Stimulated activated CD8-positive, alpha-beta memory T cell treated with anti-CD3 and anti-CD28 coated beads, Interleukin-12 subunit alpha, Interleukin-12 subunit beta, amount 100 ng/mL, for 4 hours (primary cell): ENCODE measurements around the gene ELP4.

Source experiments
- DNase-seq: peaks from one replicate; pipeline ENCODE4 v3.0.0-alpha.2; 2020; ENCODE audit warnings: low read depth

ELP4 gene

DNA sequence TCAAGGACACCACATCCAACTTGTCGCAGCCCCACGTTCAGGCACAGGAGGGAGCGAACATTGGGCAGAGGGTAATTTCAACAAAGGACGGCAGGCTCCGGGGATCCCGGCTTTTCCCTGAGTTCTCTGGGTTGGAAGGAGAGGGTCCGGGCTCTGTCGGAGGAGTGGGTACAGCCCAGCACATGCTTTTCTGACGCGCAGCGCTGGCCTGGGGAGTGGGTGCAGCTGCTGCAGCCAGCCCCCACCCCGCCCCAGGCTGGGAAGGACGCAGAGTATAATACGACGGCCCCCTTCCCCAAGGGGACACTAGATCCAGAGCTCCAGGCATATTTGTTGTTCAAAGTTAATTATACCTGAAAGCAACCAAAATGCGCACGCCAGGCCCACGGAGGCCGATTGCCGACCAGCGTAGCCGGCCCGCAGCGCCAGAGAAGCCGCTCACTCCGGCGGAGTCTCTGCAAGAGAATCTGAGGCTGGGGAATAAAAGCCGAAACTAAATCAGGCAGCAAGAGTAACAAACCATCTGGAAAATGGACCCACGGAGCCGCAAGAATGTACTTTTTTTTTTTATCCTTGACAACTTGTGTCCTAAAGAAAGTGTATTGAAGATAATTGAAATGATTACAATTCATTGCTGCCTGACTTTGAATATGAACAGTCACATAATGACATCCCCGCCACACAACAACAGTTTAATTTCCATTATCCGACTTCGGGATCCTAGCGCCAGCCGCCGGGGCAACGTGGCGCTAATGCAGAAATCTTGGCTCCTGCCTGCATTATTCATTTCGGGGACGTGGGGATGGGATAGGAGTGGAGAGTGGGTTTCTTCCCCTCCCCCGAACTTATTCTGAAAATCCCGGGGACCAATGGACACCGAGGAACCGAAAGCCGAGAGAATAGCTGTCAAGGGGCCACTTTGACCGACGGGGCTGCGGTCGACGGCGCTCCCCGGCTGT is 315.6 kb downstream of the ELP4 start:
- DNase-seq, result no peak

DNA sequence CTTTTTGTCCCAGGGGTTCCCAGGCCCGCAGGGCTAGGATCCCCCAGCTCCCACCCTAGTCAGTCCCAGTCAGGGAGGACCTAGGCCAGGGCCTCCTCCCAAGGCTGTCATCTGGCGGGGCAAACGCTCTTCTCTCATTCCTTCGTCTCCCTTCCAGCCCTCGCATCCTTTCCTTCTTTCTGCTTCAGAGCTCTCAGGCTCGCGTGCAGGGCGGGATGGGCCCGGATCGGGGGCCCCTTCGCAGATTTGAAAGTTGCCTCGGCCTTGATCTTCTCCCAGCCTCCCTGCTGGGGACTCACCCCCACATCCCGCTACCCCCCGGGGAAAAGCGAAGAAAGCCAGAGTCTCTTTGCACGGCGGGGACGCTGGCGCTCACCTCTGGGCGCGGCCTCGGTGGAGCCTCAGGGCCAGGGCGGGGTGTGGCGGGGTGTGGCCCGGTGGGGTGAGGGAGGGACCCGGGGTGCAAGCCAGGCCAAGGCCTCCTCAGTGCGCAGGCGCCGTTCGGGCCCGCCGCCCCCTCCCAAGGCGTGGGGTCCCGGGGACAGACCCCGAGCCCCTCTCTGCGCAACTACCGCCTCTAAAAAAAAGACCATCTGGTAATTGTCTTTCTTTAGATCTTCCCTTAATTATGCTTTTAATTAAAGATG is 316.4 kb downstream of the ELP4 start:
- no peak for DNase-seq

DNA sequence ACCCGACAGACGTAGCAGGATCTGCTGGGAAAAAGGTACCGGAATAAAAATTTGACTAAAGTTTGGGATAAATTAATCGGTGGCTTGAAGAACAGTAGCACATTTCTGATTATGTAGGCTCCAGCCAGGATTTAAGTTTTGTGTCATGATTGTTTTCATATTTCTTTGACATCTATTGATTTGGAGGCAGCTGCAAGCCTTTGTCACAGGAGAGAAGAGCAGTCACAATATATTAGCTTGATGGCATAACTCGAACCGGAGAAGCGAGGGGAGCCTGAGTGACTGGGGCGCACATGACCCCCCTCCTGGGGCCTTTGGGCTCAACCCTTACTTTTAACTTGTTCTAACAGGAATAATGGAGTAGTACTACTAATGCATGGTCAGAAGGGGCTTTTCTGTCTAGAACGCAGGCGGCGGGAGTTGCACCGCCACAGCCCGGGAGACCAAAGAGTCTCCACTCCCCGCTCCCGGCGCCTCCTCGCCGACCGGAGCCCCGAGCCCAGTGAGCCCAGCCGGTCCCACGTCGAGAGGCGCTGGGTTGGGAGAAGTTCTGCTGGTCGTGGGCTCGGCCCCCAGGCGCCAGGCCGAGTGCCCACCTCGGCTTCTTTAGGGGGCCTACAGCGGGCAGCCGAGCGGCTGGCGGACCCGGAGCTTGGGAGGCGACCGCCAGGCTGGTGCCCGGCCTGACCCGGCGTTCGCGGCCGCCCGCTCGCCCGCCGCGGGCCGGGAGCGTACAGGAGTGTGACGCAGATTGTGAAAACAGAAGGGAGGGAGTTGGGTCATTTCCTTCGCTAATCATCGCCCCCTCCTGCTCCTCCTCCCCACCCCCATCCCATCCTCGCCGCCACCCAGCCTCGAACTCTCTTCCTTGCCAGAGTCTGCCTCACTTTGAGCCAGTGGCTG is 317.2 kb downstream of the ELP4 start:
- no peak for DNase-seq

DNA sequence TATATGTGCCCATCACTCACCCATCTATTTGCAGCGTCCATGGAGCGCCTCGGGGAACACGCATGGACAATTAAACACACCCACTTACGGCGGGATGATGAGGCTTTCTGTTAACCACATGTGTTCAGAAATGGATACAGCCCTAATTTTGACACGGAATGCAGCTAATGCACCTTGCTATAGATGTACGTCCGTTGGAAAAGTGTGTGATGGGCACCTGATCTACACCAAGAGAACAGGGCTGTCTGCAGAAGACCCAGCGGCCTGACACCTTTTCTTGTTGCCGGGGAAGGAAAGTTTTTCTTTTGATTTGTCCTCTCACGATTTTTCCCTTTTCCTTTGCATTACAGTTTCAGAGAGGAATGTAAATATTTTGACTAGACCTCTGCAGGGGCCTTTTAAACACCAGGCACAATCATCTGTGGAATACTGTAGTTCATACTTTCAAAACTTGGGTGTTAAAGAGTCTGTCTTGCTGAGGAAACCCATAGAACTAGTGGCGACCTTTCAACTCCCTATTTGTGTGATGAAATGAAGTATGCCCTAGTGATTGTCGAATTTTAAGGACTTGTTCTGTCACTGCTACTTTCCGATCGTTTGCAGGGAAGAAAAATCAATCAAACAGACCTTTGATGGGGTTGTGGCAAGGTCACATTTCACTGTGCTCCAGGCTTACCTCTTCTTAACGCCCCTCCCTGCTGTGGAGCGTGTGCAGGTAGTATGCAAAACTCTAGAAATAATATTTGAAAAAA is 318.1 kb downstream of the ELP4 start:
- DNase-seq, result no peak

DNA sequence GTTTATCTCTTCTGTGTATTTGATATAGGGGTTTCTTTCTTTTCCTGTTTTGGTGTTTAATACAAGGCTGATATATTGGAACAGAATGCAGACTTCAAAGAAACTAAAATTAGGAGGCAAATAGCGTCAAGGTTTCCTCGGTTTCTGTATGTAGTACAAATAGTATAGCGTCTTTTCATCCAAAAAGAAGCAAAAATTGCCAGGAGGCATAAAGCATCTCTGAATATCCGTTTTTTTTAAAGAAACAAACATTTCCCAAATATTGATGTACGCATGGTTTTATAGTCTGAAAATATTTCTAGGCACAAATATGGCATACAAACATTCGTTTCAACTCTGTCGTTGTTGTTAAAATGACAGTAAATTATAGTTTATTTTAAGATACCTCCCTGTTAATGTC is 318.6 kb downstream of the ELP4 start:
- DNase-seq, result no peak

DNA sequence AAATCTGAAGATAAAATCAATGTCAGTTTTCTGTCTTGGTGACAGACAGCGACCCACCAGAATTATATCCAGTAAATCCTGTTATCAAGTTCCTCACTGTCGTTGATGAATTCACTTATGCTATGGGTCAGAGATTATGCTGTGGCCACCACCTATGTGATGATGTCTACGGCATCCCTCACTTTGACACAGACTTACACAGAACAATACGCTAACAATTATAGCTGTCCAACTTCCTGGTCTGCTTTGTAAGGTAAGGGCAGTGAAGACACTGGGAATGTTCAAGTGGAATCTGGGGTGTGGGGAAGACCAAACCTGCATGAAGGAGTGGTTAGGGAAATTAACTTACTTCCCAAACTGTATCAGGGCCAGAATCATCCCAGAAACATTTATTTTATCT is 320.8 kb downstream of the ELP4 start:
- DNase-seq, result no peak

DNA sequence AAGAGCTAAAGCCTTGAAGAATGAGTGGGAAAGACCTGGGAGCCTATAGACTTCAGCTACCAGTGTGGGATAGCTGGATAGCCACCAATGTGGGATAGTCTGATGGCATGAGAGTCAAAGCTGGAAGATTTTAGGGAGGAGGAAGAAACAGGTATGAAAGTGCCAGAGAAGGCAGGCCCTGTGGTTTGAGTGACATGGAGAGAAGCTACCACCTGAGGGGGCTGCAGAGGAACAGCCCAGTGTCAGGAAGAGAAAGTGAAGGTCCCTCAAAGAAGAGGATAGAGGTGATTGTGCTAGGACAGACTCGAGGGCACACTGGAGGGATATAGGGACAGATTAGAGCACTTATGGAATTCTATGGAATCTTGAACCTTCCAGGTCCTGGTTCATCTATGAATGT is 324.7 kb downstream of the ELP4 start:
- DNase-seq, result no peak
